ENCODE measurements around the gene DOLK.
"Not testable (repeated sequence)": the region's sequence is repeated elsewhere in the genome, so short reads cannot be mapped to it uniquely, and the experiment has no call there.

Gene DOLK
- total RNA-seq = 6.6 to 17.1 (median 13.9) reads per million in 3 donors

DNA sequence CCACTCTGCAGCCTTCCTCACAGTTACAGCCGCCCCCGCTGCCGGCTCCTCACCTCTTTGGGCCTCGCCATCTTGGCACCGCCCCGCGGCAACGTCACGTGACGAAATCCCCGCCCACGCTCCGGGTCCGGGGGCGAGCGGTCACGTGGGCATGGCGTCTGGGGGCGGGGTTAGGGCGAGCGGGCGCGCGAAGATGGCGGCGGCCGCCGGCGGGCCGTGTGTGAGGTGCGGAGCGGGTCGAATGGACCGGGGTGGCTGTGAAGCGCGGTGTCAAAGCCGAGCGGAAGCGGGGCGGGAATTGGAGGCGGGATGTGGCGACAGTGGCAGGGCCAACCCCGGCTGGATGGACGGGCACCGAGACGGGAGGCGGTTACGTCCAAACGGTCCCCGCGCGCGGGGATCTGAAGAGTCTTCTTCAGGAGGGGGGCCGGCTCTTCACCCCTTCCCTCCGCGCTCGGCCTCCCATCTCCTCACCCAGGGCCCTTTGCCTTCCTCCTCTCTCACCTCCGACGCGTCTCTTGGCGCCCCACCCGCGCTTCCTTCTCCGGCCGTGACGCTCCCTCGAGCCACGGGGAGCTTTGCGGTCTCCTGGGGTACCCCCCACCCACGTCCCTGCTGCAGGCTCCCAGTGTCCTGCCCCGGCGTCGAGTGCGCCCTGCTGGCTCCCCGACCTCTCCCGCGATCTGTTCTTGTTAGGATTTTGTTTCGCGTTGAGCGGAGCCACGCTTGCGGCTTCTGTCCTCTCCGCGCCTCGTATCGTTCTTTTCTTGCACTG lies at the start of gene DOLK, which contains the start of gene NUP188:
Gene DOLK (minus strand): TSS at position 77 of the 775 bp plus-strand sequence. CDS start 300 bp downstream, outside the sequence.
Gene NUP188 (plus strand): TSS at position 173 of the 775 bp plus-strand sequence. CDS start 21 bp downstream, at position 194.
- peak within 1 kb of the TSS; percentile 85 for H3K4me3 ChIP-seq (ENCODE audit: insufficient read depth, low read depth, low read length, poor library complexity, severe bottlenecking)
- H3K36me3 ChIP-seq (ENCODE audit: control insufficient read depth, insufficient read depth, low read length) = peaks cover 6% of the 10 kb centered on the region
- DNase-seq = peak; percentile 95 to 98 (median 97)
- H3K27me3 ChIP-seq (replicated peaks; ENCODE audit: control insufficient read depth, insufficient read depth, low read length, poor library complexity, severe bottlenecking) = no peaks in the 10 kb centered on the region
- H3K27ac ChIP-seq (ENCODE audit: insufficient read depth, low read length, poor library complexity, severe bottlenecking) = peak within 1 kb of the TSS; percentile 87
- no peaks in the 10 kb centered on the region for H3K9me3 ChIP-seq (ENCODE audit: control insufficient read depth, low read length)
- H3K4me1 ChIP-seq (ENCODE audit: control insufficient read depth, insufficient read depth, low read length, poor library complexity, severe bottlenecking) = peaks cover 13% of the 10 kb centered on the region

DNA sequence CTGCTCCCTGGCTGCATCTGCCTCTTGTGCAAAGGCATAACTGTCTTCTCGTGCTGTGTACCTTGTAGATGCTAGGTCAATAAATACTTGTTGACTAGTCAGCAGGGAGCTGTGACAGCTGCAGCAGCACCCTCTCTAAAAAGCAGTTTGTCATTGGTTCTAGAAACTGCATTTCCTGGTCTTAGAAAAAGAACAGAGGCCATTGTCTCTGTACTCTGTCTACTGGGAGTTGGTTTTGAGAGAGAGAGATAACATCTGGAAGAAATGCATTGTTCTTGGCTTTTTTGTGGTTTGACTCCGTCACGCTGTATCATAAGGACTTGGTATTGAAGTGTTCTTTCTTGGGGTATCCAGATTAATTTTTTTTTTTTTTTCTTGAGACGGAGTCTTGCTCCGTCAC lies 48.4 kb upstream of the DOLK start:
- Histone ChIP-seq H3K27me3 (replicated peaks; ENCODE audit: control insufficient read depth, insufficient read depth, low read length, poor library complexity, severe bottlenecking) (no peaks in the 10 kb centered on the region), H3K27ac (ENCODE audit: insufficient read depth, low read length, poor library complexity, severe bottlenecking) (no peak overlapping the region), H3K4me3 (ENCODE audit: insufficient read depth, low read depth, low read length, poor library complexity, severe bottlenecking) (no peak overlapping the region), H3K36me3 (ENCODE audit: control insufficient read depth, insufficient read depth, low read length) (peaks cover 76% of the 10 kb centered on the region), H3K9me3 (ENCODE audit: control insufficient read depth, low read length) (no peaks in the 10 kb centered on the region), H3K4me1 (ENCODE audit: control insufficient read depth, insufficient read depth, low read length, poor library complexity, severe bottlenecking) (no peaks in the 10 kb centered on the region)
- no peak for DNase-seq

DNA sequence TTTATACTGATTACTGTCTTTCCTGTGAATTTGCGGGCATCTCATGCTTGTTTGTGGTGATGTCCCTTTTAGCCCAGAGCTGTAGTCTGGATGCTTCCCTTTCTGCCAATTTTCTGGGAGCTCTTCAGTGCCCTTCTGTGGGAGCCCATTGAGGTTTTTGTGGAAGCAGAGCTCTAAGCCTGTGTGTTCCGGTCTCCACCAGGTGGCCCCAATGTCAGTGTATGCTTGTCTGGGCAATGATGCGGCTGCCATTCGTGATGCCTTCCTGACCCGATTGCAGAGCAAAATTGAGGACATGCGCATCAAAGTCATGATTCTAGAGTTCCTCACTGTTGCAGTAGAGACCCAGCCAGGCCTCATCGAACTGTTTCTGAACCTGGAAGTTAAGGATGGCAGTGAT lies 45.6 kb upstream of the DOLK start:
- Histone ChIP-seq H3K27me3 (replicated peaks; ENCODE audit: control insufficient read depth, insufficient read depth, low read length, poor library complexity, severe bottlenecking) (no peaks in the 10 kb centered on the region), H3K4me1 (ENCODE audit: control insufficient read depth, insufficient read depth, low read length, poor library complexity, severe bottlenecking) (no peaks in the 10 kb centered on the region), H3K27ac (ENCODE audit: insufficient read depth, low read length, poor library complexity, severe bottlenecking) (no peak overlapping the region), H3K4me3 (ENCODE audit: insufficient read depth, low read depth, low read length, poor library complexity, severe bottlenecking) (no peak overlapping the region), H3K9me3 (ENCODE audit: control insufficient read depth, low read length) (no peaks in the 10 kb centered on the region), H3K36me3 (ENCODE audit: control insufficient read depth, insufficient read depth, low read length) (peaks cover 71% of the 10 kb centered on the region)
- no peak for DNase-seq

DNA sequence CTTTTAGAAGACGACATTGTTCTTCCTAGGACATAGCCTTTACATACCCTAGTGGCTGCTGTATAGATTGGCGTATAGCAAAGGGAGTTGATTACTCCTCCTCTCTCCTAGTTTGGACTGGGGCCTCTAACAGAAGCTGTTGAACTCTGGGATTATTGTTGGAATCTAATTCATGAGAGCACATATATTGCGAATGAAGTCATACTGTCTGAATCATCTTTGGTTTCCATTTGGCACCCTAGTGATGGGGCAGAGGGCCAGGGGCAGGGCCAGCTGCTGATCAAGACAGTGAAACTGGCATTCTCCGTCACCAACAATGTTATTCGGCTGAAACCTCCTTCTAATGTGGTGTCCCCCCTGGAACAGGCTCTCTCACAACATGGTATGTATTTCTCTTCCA lies 40.4 kb upstream of the DOLK start:
- H3K27me3 ChIP-seq (replicated peaks; ENCODE audit: control insufficient read depth, insufficient read depth, low read length, poor library complexity, severe bottlenecking) = no peaks in the 10 kb centered on the region
- H3K27ac ChIP-seq (ENCODE audit: insufficient read depth, low read length, poor library complexity, severe bottlenecking) = no peak overlapping the region
- H3K36me3 ChIP-seq (ENCODE audit: control insufficient read depth, insufficient read depth, low read length) = peaks cover 67% of the 10 kb centered on the region
- no peak for DNase-seq
- H3K4me1 ChIP-seq (ENCODE audit: control insufficient read depth, insufficient read depth, low read length, poor library complexity, severe bottlenecking) = no peaks in the 10 kb centered on the region
- H3K4me3 ChIP-seq (ENCODE audit: insufficient read depth, low read depth, low read length, poor library complexity, severe bottlenecking) = no peak overlapping the region
- H3K9me3 ChIP-seq (ENCODE audit: control insufficient read depth, low read length) = no peaks in the 10 kb centered on the region

DNA sequence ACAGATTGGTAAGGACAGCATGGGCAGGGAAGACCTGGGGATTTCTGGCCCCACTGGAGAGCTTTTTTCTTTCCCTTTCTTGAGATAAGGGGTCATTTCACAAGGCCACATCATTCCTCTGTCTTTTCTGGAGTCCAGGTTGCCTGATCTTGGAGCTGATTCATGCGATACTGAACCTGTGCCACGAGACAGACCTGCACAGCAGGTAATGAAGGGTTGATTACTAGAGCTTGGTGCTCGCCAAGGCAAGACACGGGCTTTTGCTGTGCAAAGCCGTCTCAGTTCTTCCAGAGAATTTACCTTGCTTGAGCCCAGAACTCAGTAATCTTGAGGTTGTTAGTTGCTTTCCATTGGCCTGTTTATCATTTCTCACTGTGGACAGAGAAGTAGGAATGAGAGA lies 39.3 kb upstream of the DOLK start:
- Histone ChIP-seq H3K4me3 (ENCODE audit: insufficient read depth, low read depth, low read length, poor library complexity, severe bottlenecking) (no peak overlapping the region), H3K36me3 (ENCODE audit: control insufficient read depth, insufficient read depth, low read length) (peaks cover 69% of the 10 kb centered on the region), H3K9me3 (ENCODE audit: control insufficient read depth, low read length) (no peaks in the 10 kb centered on the region), H3K4me1 (ENCODE audit: control insufficient read depth, insufficient read depth, low read length, poor library complexity, severe bottlenecking) (no peaks in the 10 kb centered on the region), H3K27me3 (replicated peaks; ENCODE audit: control insufficient read depth, insufficient read depth, low read length, poor library complexity, severe bottlenecking) (no peaks in the 10 kb centered on the region), H3K27ac (ENCODE audit: insufficient read depth, low read length, poor library complexity, severe bottlenecking) (no peak overlapping the region)
- DNase-seq = no peak

DNA sequence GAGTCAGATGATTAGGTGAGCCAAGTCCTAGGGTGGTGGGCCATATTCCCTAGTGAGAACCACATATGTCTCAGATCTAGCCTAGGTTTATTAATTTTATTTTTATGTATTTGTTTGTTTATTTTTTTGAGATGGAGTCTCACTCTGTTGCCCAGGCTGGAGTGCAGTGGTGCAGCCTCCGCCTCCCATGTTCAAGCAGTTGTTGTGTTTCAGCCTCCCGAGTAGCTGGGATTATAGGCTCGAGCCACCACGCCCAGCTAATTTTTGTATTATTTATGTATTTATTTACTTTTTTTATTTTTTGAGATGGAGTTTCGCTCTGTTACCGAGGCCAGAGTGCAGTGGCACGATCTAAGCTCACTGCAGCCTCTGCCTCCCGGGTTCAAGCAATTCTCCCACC lies 36.1 kb upstream of the DOLK start:
- Histone ChIP-seq H3K4me1 (ENCODE audit: control insufficient read depth, insufficient read depth, low read length, poor library complexity, severe bottlenecking) (no peaks in the 10 kb centered on the region), H3K9me3 (ENCODE audit: control insufficient read depth, low read length) (no peaks in the 10 kb centered on the region), H3K36me3 (ENCODE audit: control insufficient read depth, insufficient read depth, low read length) (peaks cover 83% of the 10 kb centered on the region), H3K27ac (ENCODE audit: insufficient read depth, low read length, poor library complexity, severe bottlenecking) (no peak overlapping the region), H3K27me3 (replicated peaks; ENCODE audit: control insufficient read depth, insufficient read depth, low read length, poor library complexity, severe bottlenecking) (no peaks in the 10 kb centered on the region), H3K4me3 (ENCODE audit: insufficient read depth, low read depth, low read length, poor library complexity, severe bottlenecking) (no peak overlapping the region)
- DNase-seq = no peak

DNA sequence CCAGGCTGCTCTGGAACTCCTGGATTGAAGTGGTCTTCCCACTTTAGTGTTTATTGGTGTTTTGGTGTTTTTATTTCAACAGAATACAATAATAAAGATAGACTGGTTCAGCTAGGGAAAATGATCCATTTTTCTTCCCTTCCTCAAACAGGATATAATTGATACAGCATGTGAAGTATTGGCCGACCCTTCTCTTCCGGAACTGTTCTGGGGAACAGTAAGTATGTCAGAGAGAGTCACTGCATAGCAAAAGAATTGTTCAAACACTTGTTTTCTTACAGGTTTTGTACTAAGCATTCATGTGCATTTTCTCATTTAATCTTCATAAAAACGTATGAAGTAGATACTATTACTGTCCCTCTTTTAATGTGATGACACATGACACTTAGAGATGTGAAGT lies 31.7 kb upstream of the DOLK start:
- no peak for DNase-seq
- Histone ChIP-seq H3K4me1 (ENCODE audit: control insufficient read depth, insufficient read depth, low read length, poor library complexity, severe bottlenecking) (no peaks in the 10 kb centered on the region), H3K9me3 (ENCODE audit: control insufficient read depth, low read length) (no peaks in the 10 kb centered on the region), H3K4me3 (ENCODE audit: insufficient read depth, low read depth, low read length, poor library complexity, severe bottlenecking) (no peak overlapping the region), H3K27ac (ENCODE audit: insufficient read depth, low read length, poor library complexity, severe bottlenecking) (no peak overlapping the region), H3K36me3 (ENCODE audit: control insufficient read depth, insufficient read depth, low read length) (peaks cover 71% of the 10 kb centered on the region), H3K27me3 (replicated peaks; ENCODE audit: control insufficient read depth, insufficient read depth, low read length, poor library complexity, severe bottlenecking) (no peaks in the 10 kb centered on the region)

DNA sequence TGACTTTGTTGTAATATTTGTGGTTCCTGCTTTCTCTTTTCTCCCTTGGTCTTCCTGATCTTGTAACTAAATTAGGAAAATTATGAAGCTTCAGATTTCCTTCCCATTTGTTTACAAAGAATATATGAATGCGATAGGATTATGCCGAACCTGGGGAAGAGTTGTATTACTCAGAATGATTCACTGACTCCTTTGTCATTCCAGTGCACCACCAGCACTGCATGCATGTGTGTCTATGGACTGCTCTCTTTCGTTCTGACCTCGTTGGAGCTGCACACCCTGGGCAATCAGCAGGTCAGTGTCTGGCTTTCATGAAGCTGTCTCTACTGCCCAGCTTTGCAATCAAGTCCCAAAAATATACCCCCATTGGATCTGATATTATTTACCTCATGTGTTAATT lies 25.6 kb upstream of the DOLK start:
- no peaks in the 10 kb centered on the region for H3K9me3 ChIP-seq (ENCODE audit: control insufficient read depth, low read length)
- no peaks in the 10 kb centered on the region for H3K4me1 ChIP-seq (ENCODE audit: control insufficient read depth, insufficient read depth, low read length, poor library complexity, severe bottlenecking)
- H3K36me3 ChIP-seq (ENCODE audit: control insufficient read depth, insufficient read depth, low read length) = peaks cover 78% of the 10 kb centered on the region
- H3K27ac ChIP-seq (ENCODE audit: insufficient read depth, low read length, poor library complexity, severe bottlenecking) = no peak overlapping the region
- H3K27me3 ChIP-seq (replicated peaks; ENCODE audit: control insufficient read depth, insufficient read depth, low read length, poor library complexity, severe bottlenecking) = no peaks in the 10 kb centered on the region
- H3K4me3 ChIP-seq (ENCODE audit: insufficient read depth, low read depth, low read length, poor library complexity, severe bottlenecking) = no peak overlapping the region
- no peak for DNase-seq

DNA sequence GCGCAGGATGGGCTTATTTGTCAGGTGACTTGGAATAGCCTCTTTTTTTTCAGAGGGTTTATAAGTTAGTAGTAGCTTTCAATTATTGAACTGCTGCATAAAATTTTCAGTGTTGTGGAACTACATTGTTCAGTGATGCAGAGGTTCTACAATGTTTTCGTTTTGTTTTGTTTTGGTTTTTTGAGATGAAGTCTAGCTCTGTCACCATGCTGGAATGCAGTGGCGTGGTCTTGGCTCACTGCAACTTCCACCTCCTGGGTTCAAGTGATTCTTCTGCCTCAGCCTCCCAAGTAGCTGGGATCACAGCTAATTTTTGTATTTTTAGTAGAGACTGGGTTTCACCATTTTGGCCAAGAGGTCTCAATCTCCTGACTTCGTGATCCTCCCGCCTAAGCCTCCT lies 22.1 kb upstream of the DOLK start:
- no peaks in the 10 kb centered on the region for H3K4me1 ChIP-seq (ENCODE audit: control insufficient read depth, insufficient read depth, low read length, poor library complexity, severe bottlenecking)
- H3K27ac ChIP-seq (ENCODE audit: insufficient read depth, low read length, poor library complexity, severe bottlenecking) = no peak overlapping the region
- H3K27me3 ChIP-seq (replicated peaks; ENCODE audit: control insufficient read depth, insufficient read depth, low read length, poor library complexity, severe bottlenecking) = no peaks in the 10 kb centered on the region
- peaks cover 72% of the 10 kb centered on the region for H3K36me3 ChIP-seq (ENCODE audit: control insufficient read depth, insufficient read depth, low read length)
- H3K4me3 ChIP-seq (ENCODE audit: insufficient read depth, low read depth, low read length, poor library complexity, severe bottlenecking) = no peak overlapping the region
- no peak for DNase-seq
- no peaks in the 10 kb centered on the region for H3K9me3 ChIP-seq (ENCODE audit: control insufficient read depth, low read length)

DNA sequence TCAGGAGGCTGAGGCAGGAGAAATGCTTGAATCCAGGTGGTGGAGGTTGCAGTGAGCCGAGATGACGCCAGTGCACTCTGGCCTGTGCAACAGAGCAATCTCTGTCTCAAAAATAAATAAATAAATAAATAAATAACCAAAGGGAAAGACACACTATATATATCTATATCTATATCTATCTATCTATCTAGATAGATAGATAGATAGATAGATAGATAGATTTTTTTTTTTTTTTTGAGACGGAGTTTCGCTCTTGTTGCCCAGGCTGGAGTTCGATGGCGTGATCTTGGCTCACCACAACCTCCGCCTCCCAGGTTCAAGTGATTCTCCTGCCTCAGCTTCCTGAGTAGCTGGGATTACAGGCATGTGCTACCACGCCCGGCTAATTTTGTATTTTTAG lies 14.0 kb upstream of the DOLK start:
- not testable (repeated sequence) for DNase-seq; H3K4me1 ChIP-seq (ENCODE audit: control insufficient read depth, insufficient read depth, low read length, poor library complexity, severe bottlenecking); H3K9me3 ChIP-seq (ENCODE audit: control insufficient read depth, low read length); H3K27me3 ChIP-seq (replicated peaks; ENCODE audit: control insufficient read depth, insufficient read depth, low read length, poor library complexity, severe bottlenecking); H3K4me3 ChIP-seq (ENCODE audit: insufficient read depth, low read depth, low read length, poor library complexity, severe bottlenecking); H3K27ac ChIP-seq (ENCODE audit: insufficient read depth, low read length, poor library complexity, severe bottlenecking)
- peaks cover 34% of the 10 kb centered on the region for H3K36me3 ChIP-seq (ENCODE audit: control insufficient read depth, insufficient read depth, low read length)
